HG02642 (cell line): ENCODE results near the gene TBXAS1.

ENCODE experiments used
- ATAC-seq: cut with Tn5 transposase; IDR thresholded peaks from one replicate; pipeline ENCODE4 v1.9.1; 2021; ENCODE audit warnings: mild to moderate bottlenecking; ENCODE audit not compliant: unreplicated experiment, poor library complexity

Gene TBXAS1

DNA sequence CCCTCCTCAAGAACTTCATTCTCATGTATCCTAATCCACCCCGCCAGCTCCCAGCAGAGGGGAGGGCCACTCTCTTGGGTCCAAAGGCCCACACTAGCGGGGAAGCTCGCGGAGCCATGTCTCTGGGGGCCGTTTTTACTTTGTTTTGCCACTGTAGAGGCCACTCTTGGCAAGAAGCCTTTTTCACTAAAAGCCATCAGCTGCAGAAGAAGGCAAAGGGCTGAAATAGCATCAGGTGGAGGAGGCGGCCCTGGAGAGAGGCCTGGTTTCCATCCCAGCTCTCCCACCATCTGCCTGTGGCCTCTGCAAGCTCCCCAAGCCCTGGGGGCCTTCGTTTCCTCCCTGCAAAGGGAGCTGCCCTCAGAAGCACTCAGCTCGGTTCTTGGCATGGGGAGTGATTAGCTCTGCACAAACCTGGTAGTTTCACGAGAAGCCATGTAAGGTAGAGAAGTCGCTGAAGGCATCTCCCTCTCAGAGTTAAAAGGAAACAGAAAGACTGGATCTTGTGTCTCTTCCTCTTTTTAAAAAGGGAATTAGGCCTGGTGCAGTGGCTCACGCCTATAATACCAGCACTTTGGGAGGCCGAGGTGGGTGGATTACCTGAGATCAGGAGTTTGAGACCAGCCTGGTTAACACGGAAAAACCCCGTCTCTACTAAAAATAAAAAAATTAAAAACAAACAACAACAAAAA is 163.4 kb downstream of the TBXAS1 start:
- ATAC-seq: no peak

- ATAC-seq: no peak
These were observed 164.1 kb downstream of the TBXAS1 start for GRCh38 chr7:139993169-139993568.

DNA sequence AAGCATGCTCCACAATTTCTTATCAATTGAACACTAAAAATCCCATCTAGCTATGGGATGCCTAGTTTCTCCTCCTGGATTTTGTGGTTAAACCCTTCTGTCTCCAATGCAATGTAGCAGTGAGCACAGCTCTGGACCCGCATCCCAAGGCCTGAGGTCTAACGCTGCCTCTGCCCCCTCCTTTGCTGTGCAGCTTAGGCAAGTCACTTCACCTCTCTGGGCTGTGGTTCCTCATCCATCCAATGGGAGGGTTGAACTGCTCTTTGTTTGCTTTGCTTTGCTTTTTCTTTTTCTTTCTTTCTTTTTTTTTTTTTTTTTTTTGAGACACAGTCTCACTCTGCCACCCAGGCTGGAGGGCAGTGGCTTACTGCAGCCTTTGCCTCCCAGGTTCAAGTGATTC is 164.5 kb downstream of the TBXAS1 start:
- ATAC-seq: no peak

GRCh38 chr7:139994356-139994755 is 165.3 kb downstream of the TBXAS1 start:
- no peak for ATAC-seq

GRCh38 chr7:139995017-139995915 is 166.2 kb downstream of the TBXAS1 start:
- ATAC-seq: no peak

- no peak for ATAC-seq
These were observed 169.5 kb downstream of the TBXAS1 start for GRCh38 chr7:139998572-139998971.

- no peak for ATAC-seq
These were observed 170.5 kb downstream of the TBXAS1 start for GRCh38 chr7:139999516-139999915.

- ATAC-seq: no peak
These were observed 171.7 kb downstream of the TBXAS1 start for GRCh38 chr7:140000666-140001268.

DNA sequence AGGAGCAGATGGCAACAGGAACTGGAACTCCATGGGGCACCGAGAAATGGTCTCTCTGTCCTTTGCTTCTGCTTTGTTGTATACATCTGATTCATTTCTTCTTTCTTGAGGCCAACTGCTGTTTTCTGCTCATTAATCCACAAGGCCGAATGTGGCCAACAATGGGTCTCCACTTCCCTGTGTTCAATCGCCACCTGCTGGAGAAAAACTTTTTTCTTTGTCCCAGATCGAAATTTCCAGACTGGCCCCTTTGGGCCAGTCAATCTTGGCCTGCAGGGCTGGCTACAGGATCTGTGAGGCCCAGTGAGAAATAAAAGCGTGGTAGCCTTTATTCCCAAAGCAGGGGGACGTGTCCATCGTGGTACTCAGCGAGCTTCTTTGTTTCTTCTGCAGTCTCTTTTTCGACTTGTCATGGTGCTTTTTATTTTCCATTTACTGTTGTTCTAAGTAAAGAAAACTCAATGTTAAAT is 174.9 kb downstream of the TBXAS1 start:
- ATAC-seq: no peak

DNA sequence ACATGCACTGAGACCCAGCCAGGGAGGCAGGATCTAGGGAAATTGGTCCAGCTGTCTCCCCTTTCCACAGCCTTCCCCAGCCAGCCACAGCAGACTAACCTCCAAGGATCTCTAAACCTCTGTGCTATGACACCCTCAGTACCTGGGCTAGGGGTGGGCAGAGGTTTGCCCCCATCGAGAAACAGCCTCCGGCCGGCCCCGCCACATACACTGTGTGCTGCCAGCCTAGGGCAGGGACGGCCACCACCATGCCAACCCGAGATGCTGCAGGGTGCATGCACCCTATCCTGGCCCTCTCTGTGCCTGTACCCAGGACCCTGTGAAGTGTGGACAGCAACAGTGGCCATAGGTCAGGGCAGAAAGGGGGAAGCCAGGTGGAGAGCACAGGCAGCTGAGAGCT is 175.6 kb downstream of the TBXAS1 start:
- no peak for ATAC-seq

DNA sequence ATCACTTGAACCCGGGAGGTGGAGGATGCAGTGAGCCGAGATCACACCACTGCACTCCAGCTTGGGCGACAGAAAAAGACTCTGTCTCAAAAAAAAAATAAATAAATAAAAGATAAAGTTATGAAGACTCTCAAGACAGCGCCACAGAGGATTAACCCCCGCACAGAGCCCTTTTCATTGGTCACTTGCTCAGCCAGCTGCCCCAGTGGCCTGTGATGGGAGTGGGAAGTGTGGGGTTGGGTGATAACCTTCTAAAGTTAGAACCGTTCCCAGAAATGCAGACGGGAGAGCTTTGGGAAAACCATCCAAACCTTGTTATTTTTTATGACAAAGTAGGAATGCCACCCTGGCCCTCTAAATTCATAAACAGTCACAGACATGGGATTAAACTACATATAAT is 176.3 kb downstream of the TBXAS1 start:
- ATAC-seq: no peak

GRCh38 chr7:140005754-140006503 is 176.9 kb downstream of the TBXAS1 start:
- ATAC-seq: no peak

- no peak for ATAC-seq
These were observed 177.5 kb downstream of the TBXAS1 start for GRCh38 chr7:140006600-140006999.

- ATAC-seq: no peak
These were observed 178.1 kb downstream of the TBXAS1 start for GRCh38 chr7:140007051-140007690.

- ATAC-seq: no peak
These were observed 179.9 kb downstream of the TBXAS1 start for GRCh38 chr7:140008755-140009610.

DNA sequence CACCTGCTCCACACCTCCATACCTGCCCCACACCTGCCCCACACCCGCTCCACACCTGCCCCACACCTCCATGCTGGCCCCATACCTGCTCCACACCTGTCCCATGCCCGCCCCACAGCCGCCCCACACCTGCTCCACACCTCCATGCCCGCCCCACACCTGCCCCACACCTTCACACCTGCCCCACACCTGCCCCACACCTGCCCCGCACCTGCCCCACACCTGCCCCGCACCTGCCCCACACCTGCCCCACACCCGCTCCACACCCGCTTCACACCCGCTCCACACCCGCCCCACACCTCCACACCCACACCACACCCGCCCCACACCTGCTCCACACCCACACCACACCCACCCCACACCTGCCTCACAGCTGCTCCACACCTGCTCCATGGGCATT is 180.7 kb downstream of the TBXAS1 start:
- no peak for ATAC-seq

- ATAC-seq: no peak
These were observed 181.3 kb downstream of the TBXAS1 start for GRCh38 chr7:140010194-140010895.

DNA sequence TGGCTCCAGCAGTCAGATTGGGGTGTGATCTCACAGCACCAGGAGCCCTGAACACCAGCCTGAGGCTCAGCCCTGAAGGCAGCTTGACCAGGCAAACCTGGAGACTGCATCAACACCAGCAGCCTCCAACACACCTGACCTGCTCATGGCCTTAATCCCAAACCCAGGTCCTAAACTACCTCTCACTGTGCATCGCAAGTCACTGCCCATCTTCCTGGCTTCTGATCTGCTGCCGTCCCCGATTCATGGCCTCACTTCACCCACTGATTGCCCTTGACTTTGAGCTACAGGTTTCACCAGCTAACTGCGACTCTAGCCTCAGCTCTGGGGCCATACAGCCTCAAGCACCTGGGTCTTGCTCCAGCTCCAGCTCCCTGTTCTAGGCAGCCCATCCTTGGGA is 184.6 kb downstream of the TBXAS1 start:
- no peak for ATAC-seq
